AG10803 (cell line): Measurements from ENCODE around the gene ABI2.

Source experiments
- DNase-seq: peaks from one replicate; pipeline ENCODE4 v3.0.0; 2010; ENCODE audit warnings: low read depth
- H3K4me3 ChIP-seq: 2 replicates; pipeline ENCODE4 v1.5.1; 2011; ENCODE audit warnings: mild to moderate bottlenecking, low read length, control low read depth
- TF ChIP-seq, protein P1 (sequence below): conservative IDR thresholded peaks from 2 replicates; pipeline ENCODE4 v1.5.1; 2011; ENCODE audit warnings: mild to moderate bottlenecking, low read length, control low read depth, inconsistent platforms

Gene ABI2

GRCh38 chr2:203399031-203399430, 70.8 kb downstream of the ABI2 start:
- DNase-seq: no peak
- TF ChIP-seq, protein P1, sequence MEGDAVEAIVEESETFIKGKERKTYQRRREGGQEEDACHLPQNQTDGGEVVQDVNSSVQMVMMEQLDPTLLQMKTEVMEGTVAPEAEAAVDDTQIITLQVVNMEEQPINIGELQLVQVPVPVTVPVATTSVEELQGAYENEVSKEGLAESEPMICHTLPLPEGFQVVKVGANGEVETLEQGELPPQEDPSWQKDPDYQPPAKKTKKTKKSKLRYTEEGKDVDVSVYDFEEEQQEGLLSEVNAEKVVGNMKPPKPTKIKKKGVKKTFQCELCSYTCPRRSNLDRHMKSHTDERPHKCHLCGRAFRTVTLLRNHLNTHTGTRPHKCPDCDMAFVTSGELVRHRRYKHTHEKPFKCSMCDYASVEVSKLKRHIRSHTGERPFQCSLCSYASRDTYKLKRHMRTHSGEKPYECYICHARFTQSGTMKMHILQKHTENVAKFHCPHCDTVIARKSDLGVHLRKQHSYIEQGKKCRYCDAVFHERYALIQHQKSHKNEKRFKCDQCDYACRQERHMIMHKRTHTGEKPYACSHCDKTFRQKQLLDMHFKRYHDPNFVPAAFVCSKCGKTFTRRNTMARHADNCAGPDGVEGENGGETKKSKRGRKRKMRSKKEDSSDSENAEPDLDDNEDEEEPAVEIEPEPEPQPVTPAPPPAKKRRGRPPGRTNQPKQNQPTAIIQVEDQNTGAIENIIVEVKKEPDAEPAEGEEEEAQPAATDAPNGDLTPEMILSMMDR: no peak
- no peak overlapping the region for H3K4me3 ChIP-seq

DNA sequence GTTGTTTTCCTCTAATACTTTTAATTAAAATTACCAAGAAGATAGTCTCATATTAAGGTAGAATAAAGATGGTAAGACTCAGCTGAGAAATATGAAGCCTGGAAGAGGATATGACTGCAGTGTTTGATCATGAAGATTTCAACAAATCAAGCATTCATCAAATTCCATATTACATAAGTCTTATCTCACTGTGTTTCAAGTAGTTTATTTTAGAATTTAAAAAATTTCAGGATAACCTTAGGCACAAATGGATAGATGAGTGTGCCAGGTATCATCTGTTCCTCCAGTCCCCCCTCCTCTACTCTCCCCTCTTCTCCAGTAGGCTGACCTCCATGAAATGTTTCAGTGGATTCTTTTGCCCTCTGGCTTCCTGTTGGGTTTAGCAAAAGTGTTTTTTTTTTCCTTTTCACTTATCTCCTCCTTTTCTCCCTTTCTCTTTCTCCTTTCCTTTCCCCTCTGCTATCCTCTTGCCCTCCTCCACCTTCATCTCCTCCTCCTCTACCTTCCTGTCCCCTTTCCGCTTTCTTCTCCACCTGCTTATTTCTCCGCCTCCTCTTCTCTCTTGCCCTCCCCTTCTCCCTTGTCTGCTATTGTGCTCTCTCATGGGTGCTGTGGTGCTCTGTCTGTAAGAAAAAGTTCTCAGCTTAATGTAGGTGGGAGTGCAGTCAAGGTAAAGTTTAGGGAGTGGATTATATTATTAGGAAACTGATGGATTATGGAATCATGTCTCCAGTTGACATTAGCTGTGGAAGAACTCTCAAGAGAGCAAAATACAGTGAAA, 72.8 kb downstream of the ABI2 start:
- H3K4me3 ChIP-seq: no peak overlapping the region
- DNase-seq: peak; percentile 12
- TF ChIP-seq, protein P1: no peak

DNA sequence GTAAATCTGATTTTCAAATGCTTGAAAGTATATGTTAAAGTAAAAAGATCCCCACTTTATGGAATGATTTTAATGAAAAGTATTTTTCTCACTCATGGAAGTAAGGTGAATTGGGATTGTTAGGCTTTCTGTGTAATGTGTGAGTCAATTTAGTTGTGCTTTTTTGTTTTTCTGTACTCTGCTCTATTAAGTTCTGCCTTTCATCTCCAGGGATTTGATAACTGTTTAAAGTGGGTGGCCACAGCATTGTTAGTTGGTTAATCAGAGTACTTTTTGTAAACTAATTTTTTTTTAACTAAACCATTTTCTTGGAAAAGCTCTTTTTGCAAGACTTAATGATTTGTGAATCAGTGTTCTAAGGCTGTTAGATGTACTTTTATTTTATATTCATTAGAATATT, 76.8 kb downstream of the ABI2 start:
- peak; percentile 31 for DNase-seq
- TF ChIP-seq, protein P1: no peak
- H3K4me3 ChIP-seq: no peak overlapping the region

DNA sequence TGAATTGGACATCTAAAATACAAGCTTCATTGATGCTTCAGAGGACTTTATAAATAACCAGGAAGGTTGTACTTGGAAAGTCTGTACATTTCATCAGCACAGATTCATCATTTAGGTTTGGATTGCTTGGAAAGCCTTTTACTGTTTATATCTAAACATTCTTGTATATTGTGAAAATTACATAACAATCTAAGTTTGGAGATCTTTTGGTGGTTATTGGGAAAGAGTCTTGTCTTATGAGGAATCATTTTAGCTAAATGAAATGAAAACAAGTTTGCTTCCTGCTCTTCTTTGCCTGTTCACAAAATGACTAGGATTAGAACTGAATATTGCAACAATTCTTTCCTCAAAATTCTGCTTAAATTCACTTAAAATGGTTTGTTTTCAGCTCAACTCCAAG, 79.3 kb downstream of the ABI2 start:
- H3K4me3 ChIP-seq: no peak overlapping the region
- TF ChIP-seq, protein P1: no peak
- no peak for DNase-seq

DNA sequence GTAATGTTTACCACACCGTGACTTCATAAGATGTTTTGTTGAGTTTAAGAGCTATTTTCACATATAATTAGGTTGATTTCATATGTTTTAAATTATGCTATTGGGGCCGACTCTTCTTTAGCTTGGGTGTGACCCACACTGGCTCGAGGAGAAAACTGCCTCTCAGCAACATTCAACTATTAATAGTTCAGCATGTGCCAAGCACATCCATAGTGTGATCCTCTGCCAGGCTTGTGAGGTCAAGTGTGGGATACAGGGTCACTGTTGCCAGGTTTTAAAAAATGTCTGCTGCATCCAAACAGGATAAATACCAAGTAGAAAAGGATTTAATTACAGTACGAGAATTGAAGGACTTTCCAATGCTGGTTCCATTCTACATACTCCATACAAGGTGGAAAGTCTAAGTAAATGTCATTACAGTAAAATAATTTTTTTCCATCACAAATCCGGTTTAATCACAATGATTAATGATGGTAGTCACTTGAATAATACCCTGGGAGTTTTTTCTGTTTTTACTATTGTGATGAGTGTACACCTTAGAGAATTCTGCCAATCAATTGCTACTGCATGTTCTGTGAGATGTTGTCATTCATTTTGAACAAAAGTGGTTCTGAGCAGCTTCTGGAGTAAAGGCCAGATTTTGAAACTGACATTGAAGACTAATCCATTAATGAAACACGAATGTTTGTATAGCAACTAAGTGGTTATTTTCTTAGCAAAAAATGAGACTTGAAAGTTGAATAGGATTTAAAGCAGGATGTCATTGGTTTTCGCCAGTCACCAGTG, 84.5 kb downstream of the ABI2 start:
- TF ChIP-seq, protein P1: no peak
- DNase-seq: peak; percentile 65

DNA sequence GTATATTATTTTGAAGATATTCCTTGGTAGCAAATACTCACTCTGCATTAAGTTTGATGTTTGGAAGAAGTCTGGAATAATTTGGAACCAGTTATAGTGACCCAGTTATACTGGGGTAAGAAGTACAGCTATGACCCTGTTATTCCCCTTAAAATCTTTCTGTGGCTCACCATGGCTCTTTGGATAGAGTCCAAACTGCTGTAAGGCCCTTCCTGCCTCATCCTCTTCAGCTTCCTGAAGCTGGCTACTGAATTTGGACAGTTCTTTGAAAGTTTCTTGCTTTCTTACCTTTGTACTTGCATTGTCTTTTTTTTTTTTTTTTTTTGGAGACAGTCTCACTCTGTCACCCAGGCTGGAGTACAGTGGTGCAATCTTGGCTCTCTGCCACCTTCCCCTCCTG, 85.6 kb downstream of the ABI2 start:
- TF ChIP-seq, protein P1: no peak
- DNase-seq: no peak
- no peak overlapping the region for H3K4me3 ChIP-seq

More for the DNA sequence above, 84.5 kb downstream of the ABI2 start:
- no peak overlapping the region for H3K4me3 ChIP-seq
